GM23338 (cell line): ENCODE results near the gene ARHGAP10. TPM values are rescaled to one million over a fixed set of nuclear protein-coding genes. Genes with fewer than 3 reads are reported as not detected.

Source experiments
- ATAC-seq: fragments of 200-7000 bp; cut with Tn5 transposase; 3 replicates; pipeline ENCODE4 v1.9.1; 2020
- DNase-seq: peaks from one replicate; pipeline ENCODE4 v3.0.0-alpha.2; 2015; ENCODE audit warnings: low spot score
- H2AFZ ChIP-seq: fragments of 200-600 bp; sonication (generic); 2 replicates; pipeline ENCODE4 v1.8.0; 2016; ENCODE audit warnings: antibody characterized with exemption, mild to moderate bottlenecking, moderate library complexity
- H3F3A ChIP-seq: fragments of 200-600 bp; sonication (generic); replicated peaks from 2 replicates; pipeline ENCODE4 v1.8.0; 2017; ENCODE audit warnings: antibody characterized with exemption, mixed run types, low read depth
- H3K27ac ChIP-seq: fragments of 200-600 bp; sonication (generic); 2 replicates; pipeline ENCODE4 v1.6.1; 2016; ENCODE audit warnings: low read depth
- H3K27me3 ChIP-seq: fragments of 200-600 bp; sonication (generic); 2 replicates; pipeline ENCODE4 v1.8.0; 2016; ENCODE audit warnings: mild to moderate bottlenecking, mixed run types, moderate library complexity; ENCODE audit not compliant: insufficient read depth
- H3K36me3 ChIP-seq: fragments of 200-600 bp; sonication (generic); 2 replicates; pipeline ENCODE4 v1.8.0; 2016; ENCODE audit warnings: mild to moderate bottlenecking; ENCODE audit not compliant: insufficient read depth
- H3K4me1 ChIP-seq: fragments of 200-600 bp; sonication (generic); 2 replicates; pipeline ENCODE4 v1.8.0; 2016; ENCODE audit warnings: mild to moderate bottlenecking, moderate library complexity; ENCODE audit not compliant: insufficient read depth
- H3K4me2 ChIP-seq: fragments of 200-600 bp; sonication (generic); 2 replicates; pipeline ENCODE4 v1.7.1; 2017; ENCODE audit warnings: mixed run types
- H3K4me3 ChIP-seq: fragments of 200-600 bp; sonication (generic); 2 replicates; pipeline ENCODE4 v1.6.1; 2016; ENCODE audit warnings: mixed run types
- H3K79me2 ChIP-seq: fragments of 200-600 bp; sonication (generic); replicated peaks from 2 replicates; pipeline ENCODE4 v1.8.0; 2017; ENCODE audit warnings: mild to moderate bottlenecking; ENCODE audit not compliant: insufficient read depth
- H3K9me2 ChIP-seq: fragments of 200-600 bp; sonication (generic); 2 replicates; pipeline ENCODE4 v1.8.0; 2017; ENCODE audit not compliant: insufficient read depth
- H4K20me1 ChIP-seq: fragments of 200-600 bp; sonication (generic); replicated peaks from 2 replicates; pipeline ENCODE4 v1.8.0; 2017; ENCODE audit warnings: mild to moderate bottlenecking; ENCODE audit not compliant: insufficient read depth
- H3K27ac Mint-ChIP-seq: 2 replicates; pipeline ENCODE4 v1.8.0; 2020; ENCODE audit warnings: inconsistent platforms, mild to moderate bottlenecking, moderate library complexity, mixed read lengths
- H3K27me3 Mint-ChIP-seq: 3 replicates; pipeline ENCODE4 v1.8.0; 2022; ENCODE audit warnings: low read depth, mild to moderate bottlenecking, moderate library complexity, mixed read lengths, inconsistent platforms; ENCODE audit not compliant: insufficient read depth, poor library complexity
- H3K36me3 Mint-ChIP-seq: 3 replicates; pipeline ENCODE4 v1.8.0; 2021; ENCODE audit warnings: low read depth, mild to moderate bottlenecking, inconsistent platforms, moderate library complexity, mixed read lengths
- H3K4me1 Mint-ChIP-seq: 3 replicates; pipeline ENCODE4 v1.8.0; 2020; ENCODE audit warnings: mild to moderate bottlenecking, inconsistent platforms, mixed read lengths
- H3K4me3 Mint-ChIP-seq: 3 replicates; pipeline ENCODE4 v1.8.0; 2021; ENCODE audit warnings: moderate library complexity, mild to moderate bottlenecking, inconsistent platforms, mixed read lengths
- H3K9me3 Mint-ChIP-seq: 3 replicates; pipeline ENCODE4 v1.8.0; 2020; ENCODE audit warnings: moderate library complexity, mild to moderate bottlenecking, inconsistent platforms, mixed read lengths
- CREB1 ChIP-seq: fragments of 250-450 bp; sonication (Bioruptor Pico); IDR thresholded peaks from 2 replicates; pipeline ENCODE4 v1.5.0; 2020; ENCODE audit warnings: low read depth, mild to moderate bottlenecking, moderate library complexity
- EZH2 ChIP-seq: fragments of 200-600 bp; sonication (generic); IDR thresholded peaks from one replicate; pipeline ENCODE4 v1.8.0; 2017; ENCODE audit warnings: antibody characterized with exemption, mild to moderate bottlenecking, low read depth; ENCODE audit not compliant: unreplicated experiment
- JUNB ChIP-seq: IDR thresholded peaks from one replicate; pipeline ENCODE4 v1.6.1; 2016; ENCODE audit warnings: antibody characterized with exemption; ENCODE audit not compliant: unreplicated experiment
- NANOG ChIP-seq: IDR thresholded peaks from 2 replicates; pipeline ENCODE4 v1.6.1; 2016; ENCODE audit warnings: antibody characterized with exemption, borderline replicate concordance
- ZNF114 ChIP-seq: fragments of 250-450 bp; sonication (Bioruptor Pico); IDR thresholded peaks from 2 replicates; pipeline ENCODE4 v1.5.0; 2020; ENCODE audit warnings: mild to moderate bottlenecking, moderate library complexity
- polyA plus RNA-seq: library from polyadenylated mRNA; unstranded; fragments of >200 nt; fragmentation: Nextera tagmentation; extraction: Ambion mirVana; gene quantifications from 2 replicates; pipeline ENCODE4 v1.2.1, GENCODE V29; 2016
- total RNA-seq: library from RNA; depleted of rRNA; stranded (reverse); fragments of >200 nt; shearing (Covaris generic); gene quantifications from 2 replicates; pipeline ENCODE4 v1.2.3, GENCODE V29; 2014
- TF ChIP-seq, protein P1 (sequence below): IDR thresholded peaks from 2 replicates; pipeline ENCODE4 v1.6.1; 2016; ENCODE audit warnings: antibody characterized with exemption
- TF ChIP-seq, protein P2 (sequence below): fragments of 250-450 bp; sonication (Bioruptor Pico); IDR thresholded peaks from 2 replicates; pipeline ENCODE4 v1.5.0; 2020; ENCODE audit warnings: mild to moderate bottlenecking, moderate library complexity

Gene ARHGAP10
- total and polyA plus RNA-seq, 2 experiments from 2014 or later: 5.1 to 6.3 TPM

DNA sequence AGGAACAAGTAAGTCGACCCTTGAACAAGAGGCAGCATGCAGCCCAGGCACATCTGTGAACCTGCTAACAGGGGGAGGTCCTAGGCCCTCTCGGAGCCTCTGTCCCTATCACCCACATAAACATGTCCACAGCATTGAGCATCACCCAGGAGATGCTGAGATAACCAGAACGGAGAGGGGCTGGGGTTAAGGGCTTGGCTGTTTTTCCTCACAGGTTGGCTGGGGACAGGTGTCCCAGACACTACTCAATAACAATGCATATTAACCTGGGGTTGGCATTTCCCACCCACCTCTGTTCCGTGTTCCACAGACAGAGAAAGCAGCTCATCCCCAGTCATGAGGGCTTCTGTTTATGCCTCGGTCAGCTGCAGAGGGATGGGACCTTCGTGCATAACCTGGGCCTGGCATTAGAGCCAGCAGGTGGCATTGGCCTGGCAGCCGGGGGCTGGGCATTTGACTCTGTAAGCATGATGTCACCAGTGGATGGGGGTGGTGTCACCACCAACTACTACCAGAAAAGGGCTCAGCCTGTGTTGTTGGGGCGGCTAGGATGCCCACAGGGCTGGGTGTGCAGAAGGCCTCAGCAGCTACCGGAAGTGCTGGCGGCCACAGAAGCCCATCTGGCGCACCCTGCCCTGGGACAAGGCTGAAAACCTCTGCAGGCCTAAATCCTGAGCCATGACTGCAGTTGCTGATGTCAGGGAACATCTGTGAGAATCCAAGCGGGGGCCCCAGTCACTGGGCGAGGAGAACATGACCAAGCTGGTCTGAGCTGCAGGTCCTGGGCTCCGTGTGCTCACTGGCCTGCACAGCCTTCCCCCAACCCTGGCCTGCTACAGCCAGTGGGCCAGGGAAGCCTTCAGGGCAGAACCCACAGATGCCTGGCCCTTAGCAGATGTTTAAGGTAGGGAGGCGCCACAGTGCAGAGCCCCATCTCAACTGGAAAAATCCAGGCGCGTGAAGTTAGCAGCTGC is 358.9 kb downstream of the ARHGAP10 start (continued):
- TF ChIP-seq, protein P1, sequence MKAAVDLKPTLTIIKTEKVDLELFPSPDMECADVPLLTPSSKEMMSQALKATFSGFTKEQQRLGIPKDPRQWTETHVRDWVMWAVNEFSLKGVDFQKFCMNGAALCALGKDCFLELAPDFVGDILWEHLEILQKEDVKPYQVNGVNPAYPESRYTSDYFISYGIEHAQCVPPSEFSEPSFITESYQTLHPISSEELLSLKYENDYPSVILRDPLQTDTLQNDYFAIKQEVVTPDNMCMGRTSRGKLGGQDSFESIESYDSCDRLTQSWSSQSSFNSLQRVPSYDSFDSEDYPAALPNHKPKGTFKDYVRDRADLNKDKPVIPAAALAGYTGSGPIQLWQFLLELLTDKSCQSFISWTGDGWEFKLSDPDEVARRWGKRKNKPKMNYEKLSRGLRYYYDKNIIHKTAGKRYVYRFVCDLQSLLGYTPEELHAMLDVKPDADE: no peak
- no peak for TF ChIP-seq CREB1 (CRISPR knock-in tag)
- no peak for TF ChIP-seq ZNF114
- no peak for TF ChIP-seq EZH2
- no peak for TF ChIP-seq NANOG

DNA sequence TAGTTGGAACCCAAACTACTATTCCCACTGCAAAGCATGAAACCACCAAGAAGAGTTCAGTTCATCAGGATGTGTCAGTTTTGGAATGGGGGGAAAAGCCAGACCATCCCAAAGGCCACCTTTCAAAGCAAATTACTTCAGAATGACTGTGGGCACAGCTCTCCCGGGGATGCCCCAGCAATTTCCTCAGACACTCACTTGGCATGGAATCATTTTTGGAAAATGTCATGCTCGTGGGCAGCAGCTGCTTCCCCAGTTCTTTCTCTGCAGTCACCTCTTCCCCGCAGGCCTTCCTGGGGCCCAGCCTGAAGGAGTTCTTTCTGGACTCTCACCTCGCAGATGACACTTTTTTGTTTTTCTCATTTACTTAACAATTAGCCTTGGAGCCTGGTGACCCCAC is 360.0 kb downstream of the ARHGAP10 start:
- H2AFZ ChIP-seq: no peak overlapping the region
- no peaks in the 10 kb centered on the region; the same call in 2 of the 3 replicates for H3K9me3 Mint-ChIP-seq
- TF ChIP-seq, protein P1: no peak
- TF ChIP-seq, protein P2, sequence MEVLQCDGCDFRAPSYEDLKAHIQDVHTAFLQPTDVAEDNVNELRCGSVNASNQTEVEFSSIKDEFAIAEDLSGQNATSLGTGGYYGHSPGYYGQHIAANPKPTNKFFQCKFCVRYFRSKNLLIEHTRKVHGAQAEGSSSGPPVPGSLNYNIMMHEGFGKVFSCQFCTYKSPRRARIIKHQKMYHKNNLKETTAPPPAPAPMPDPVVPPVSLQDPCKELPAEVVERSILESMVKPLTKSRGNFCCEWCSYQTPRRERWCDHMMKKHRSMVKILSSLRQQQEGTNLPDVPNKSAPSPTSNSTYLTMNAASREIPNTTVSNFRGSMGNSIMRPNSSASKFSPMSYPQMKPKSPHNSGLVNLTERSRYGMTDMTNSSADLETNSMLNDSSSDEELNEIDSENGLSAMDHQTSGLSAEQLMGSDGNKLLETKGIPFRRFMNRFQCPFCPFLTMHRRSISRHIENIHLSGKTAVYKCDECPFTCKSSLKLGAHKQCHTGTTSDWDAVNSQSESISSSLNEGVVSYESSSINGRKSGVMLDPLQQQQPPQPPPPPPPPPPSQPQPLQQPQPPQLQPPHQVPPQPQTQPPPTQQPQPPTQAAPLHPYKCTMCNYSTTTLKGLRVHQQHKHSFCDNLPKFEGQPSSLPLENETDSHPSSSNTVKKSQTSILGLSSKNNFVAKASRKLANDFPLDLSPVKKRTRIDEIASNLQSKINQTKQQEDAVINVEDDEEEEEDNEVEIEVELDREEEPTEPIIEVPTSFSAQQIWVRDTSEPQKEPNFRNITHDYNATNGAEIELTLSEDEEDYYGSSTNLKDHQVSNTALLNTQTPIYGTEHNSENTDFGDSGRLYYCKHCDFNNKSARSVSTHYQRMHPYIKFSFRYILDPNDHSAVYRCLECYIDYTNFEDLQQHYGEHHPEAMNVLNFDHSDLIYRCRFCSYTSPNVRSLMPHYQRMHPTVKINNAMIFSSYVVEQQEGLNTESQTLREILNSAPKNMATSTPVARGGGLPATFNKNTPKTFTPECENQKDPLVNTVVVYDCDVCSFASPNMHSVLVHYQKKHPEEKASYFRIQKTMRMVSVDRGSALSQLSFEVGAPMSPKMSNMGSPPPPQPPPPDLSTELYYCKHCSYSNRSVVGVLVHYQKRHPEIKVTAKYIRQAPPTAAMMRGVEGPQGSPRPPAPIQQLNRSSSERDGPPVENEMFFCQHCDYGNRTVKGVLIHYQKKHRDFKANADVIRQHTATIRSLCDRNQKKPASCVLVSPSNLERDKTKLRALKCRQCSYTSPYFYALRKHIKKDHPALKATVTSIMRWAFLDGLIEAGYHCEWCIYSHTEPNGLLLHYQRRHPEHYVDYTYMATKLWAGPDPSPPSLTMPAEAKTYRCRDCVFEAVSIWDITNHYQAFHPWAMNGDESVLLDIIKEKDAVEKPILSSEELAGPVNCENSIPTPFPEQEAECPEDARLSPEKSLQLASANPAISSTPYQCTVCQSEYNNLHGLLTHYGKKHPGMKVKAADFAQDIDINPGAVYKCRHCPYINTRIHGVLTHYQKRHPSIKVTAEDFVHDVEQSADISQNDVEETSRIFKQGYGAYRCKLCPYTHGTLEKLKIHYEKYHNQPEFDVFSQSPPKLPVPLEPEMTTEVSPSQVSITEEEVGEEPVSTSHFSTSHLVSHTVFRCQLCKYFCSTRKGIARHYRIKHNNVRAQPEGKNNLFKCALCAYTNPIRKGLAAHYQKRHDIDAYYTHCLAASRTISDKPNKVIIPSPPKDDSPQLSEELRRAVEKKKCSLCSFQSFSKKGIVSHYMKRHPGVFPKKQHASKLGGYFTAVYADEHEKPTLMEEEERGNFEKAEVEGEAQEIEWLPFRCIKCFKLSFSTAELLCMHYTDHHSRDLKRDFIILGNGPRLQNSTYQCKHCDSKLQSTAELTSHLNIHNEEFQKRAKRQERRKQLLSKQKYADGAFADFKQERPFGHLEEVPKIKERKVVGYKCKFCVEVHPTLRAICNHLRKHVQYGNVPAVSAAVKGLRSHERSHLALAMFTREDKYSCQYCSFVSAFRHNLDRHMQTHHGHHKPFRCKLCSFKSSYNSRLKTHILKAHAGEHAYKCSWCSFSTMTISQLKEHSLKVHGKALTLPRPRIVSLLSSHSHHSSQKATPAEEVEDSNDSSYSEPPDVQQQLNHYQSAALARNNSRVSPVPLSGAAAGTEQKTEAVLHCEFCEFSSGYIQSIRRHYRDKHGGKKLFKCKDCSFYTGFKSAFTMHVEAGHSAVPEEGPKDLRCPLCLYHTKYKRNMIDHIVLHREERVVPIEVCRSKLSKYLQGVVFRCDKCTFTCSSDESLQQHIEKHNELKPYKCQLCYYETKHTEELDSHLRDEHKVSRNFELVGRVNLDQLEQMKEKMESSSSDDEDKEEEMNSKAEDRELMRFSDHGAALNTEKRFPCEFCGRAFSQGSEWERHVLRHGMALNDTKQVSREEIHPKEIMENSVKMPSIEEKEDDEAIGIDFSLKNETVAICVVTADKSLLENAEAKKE: no peak
- TF ChIP-seq ZNF114 (no peak), CREB1 (CRISPR knock-in tag) (no peak), JUNB (no peak)
- H3K36me3 ChIP-seq: no peaks in the 10 kb centered on the region
- no peaks in the 10 kb centered on the region for H3F3A ChIP-seq
- H3K27ac ChIP-seq: no peak overlapping the region
- H3K27me3 Mint-ChIP-seq: peaks cover 3% of the 10 kb centered on the region
- no peak overlapping the region for H3K4me3 ChIP-seq
- no peaks in the 10 kb centered on the region for H3K4me1 ChIP-seq
- no peak overlapping the region for H3K27ac Mint-ChIP-seq
- no peaks in the 10 kb centered on the region for H3K27me3 ChIP-seq
- no peaks in the 10 kb centered on the region for H3K36me3 Mint-ChIP-seq
- peaks cover 5% of the 10 kb centered on the region; the same call in 1 of the 3 replicates for H3K4me1 Mint-ChIP-seq
- DNase-seq (no peak), ATAC-seq (no peak)
- H3K9me2 ChIP-seq: no peaks in the 10 kb centered on the region
- no peaks in the 10 kb centered on the region for H3K79me2 ChIP-seq
- no peaks in the 10 kb centered on the region for H4K20me1 ChIP-seq
- no peak overlapping the region for H3K4me3 Mint-ChIP-seq
- H3K4me2 ChIP-seq: no peak overlapping the region
